Keratinocyte (primary cell): ENCODE measurements around the gene PCDH9. TPM values are rescaled to one million over a fixed set of nuclear protein-coding genes. Genes with fewer than 3 reads are reported as not detected.

ENCODE experiments used
- DNase-seq: peaks from one replicate; pipeline ENCODE4 v3.0.0-alpha.2; 2011; ENCODE audit warnings: low read depth, missing footprints, low spot score
- FAIRE-seq: peaks from 2 replicates; lab custom pipeline; 2011; peaks lifted over from hg19 to GRCh38; lab: Jason Lieb, UNC
- H2AFZ ChIP-seq: 2 replicates; pipeline ENCODE4 v1.6.0; 2012; ENCODE audit warnings: low read length, control low read depth, inconsistent platforms; ENCODE audit not compliant: control insufficient read depth
- H3K27ac ChIP-seq: 2 replicates; pipeline ENCODE4 v1.5.1; 2011; ENCODE audit warnings: low read length; ENCODE audit not compliant: control insufficient read depth, insufficient read depth
- H3K27me3 ChIP-seq: 3 replicates; pipeline ENCODE4 v1.6.0; 2011; ENCODE audit warnings: low read length; ENCODE audit not compliant: control insufficient read depth, insufficient read depth; ENCODE audit errors: extremely low read depth
- H3K36me3 ChIP-seq, 2 experiments: 2 replicates in 1 of 2; 3 replicates in 1 of 2; pipeline ENCODE4 v1.5.1; 2011; ENCODE audit warnings: low read length in 2 of 2, mild to moderate bottlenecking in 1 of 2; ENCODE audit not compliant: control insufficient read depth in 2 of 2, insufficient read depth in 2 of 2; ENCODE audit errors: extremely low read depth in 1 of 2
- H3K4me1 ChIP-seq: 3 replicates; pipeline ENCODE4 v1.5.1; 2011; ENCODE audit warnings: low read length; ENCODE audit not compliant: control insufficient read depth, insufficient read depth; ENCODE audit errors: extremely low read depth
- H3K4me2 ChIP-seq: 3 replicates; pipeline ENCODE4 v1.6.0; 2011; ENCODE audit warnings: low read depth, low read length; ENCODE audit not compliant: control insufficient read depth, insufficient read depth; ENCODE audit errors: extremely low read depth
- H3K4me3 ChIP-seq, 3 experiments: fragments of 200-600 bp in 1 of 3; sonication (generic) in 1 of 3; 2 replicates in 2 of 3; 3 replicates in 1 of 3; pipeline ENCODE4 v1.5.1; 2011 to 2016; ENCODE audit warnings: low read length in 3 of 3, mild to moderate bottlenecking in 3 of 3, control low read depth in 2 of 3, inconsistent platforms in 1 of 3, low read depth in 1 of 3, mixed read lengths in 1 of 3, mixed run types in 1 of 3, moderate library complexity in 1 of 3; ENCODE audit not compliant: control insufficient read depth in 2 of 3, insufficient read depth in 2 of 3; ENCODE audit errors: extremely low read depth in 1 of 3
- H3K79me2 ChIP-seq: 2 replicates; pipeline ENCODE4 v1.6.0; 2012; ENCODE audit warnings: low read length; ENCODE audit not compliant: control insufficient read depth, insufficient read depth
- H3K9ac ChIP-seq: 3 replicates; pipeline ENCODE4 v1.6.0; 2011; ENCODE audit warnings: low read length; ENCODE audit not compliant: control insufficient read depth, insufficient read depth; ENCODE audit errors: extremely low read depth
- H3K9me1 ChIP-seq: 3 replicates; pipeline ENCODE4 v1.6.0; 2011; ENCODE audit warnings: low read length; ENCODE audit not compliant: control insufficient read depth, insufficient read depth; ENCODE audit errors: extremely low read depth
- H3K9me3 ChIP-seq: 2 replicates; pipeline ENCODE4 v1.5.1; 2012; ENCODE audit warnings: low read depth, low read length; ENCODE audit not compliant: control insufficient read depth
- H4K20me1 ChIP-seq: 3 replicates; pipeline ENCODE4 v1.6.0; 2011; ENCODE audit warnings: low read length; ENCODE audit not compliant: control insufficient read depth, insufficient read depth; ENCODE audit errors: extremely low read depth
- EZH2 ChIP-seq: IDR thresholded peaks from one replicate; pipeline ENCODE4 v1.6.1; 2012; ENCODE audit warnings: inconsistent platforms, mild to moderate bottlenecking, low read length, moderate library complexity
- dilution Hi-C: fragments of 300-500 bp; cut with MboI; formaldehyde crosslinking; loops from one replicate; pipeline ENCODE4 v1.7.0; 2020; ENCODE audit warnings: low sequenced_read_pairs; ENCODE audit not compliant: extremely low pct_ligation_motif_present
- polyA plus RNA-seq, 5 experiments: library from polyadenylated mRNA; depleted of rRNA in 3 of 5; stranded (reverse) in 3 of 5; stranded (forward) in 1 of 5; unstranded in 1 of 5; fragments of >200 nt; gene quantifications; 1 replicate in 1 of 5; 2 replicates in 3 of 5; 3 replicates in 1 of 5; pipeline versions ENCODE4 v1.2.1 to v1.2.3, GENCODE V29; 2011 to 2012; ENCODE audit warnings: missing spikeins in 2 of 5, low read depth in 1 of 5, low replicate concordance in 1 of 5
- TF ChIP-seq, protein P1 (sequence below), 3 experiments: IDR thresholded peaks in 1 of 3; conservative IDR thresholded peaks in 1 of 3; optimal IDR thresholded peaks in 1 of 3; 2 replicates in 2 of 3; 3 replicates in 1 of 3; pipeline versions ENCODE3 to v1.5.1; 2011; ENCODE audit warnings: low read length in 3 of 3, mild to moderate bottlenecking in 3 of 3, moderate library complexity in 2 of 3, control low read depth in 1 of 3, inconsistent platforms in 1 of 3; ENCODE audit not compliant: insufficient read depth in 2 of 3; ENCODE audit errors: extremely low read depth in 1 of 3

The PCDH9 gene
- polyA plus RNA-seq, 1 donor (not counting 4 experiments of a cell fraction or from before 2014, with no cell fraction given), result 0.21 TPM

DNA sequence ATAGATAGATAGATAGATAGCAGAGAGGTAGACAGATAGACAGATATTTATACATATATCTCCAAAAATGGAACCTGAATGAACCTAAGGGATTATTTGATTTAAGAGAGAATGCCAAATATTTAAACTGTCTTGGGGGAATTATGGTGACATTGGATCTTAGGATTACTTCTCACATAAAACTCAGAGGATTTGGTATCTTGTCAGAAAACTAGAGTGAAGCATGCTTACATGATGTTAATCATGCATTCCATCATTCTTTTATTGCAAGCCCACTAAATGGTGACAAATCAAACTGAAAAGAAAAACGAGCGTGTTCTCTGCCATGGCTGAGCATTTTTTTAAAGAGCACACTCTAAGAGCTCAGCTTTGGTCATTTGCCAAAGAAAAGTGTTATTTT is 165.2 kb downstream of the PCDH9 start:
- H3K27me3 ChIP-seq, result no peaks in the 10 kb centered on the region
- TF ChIP-seq, protein P1, sequence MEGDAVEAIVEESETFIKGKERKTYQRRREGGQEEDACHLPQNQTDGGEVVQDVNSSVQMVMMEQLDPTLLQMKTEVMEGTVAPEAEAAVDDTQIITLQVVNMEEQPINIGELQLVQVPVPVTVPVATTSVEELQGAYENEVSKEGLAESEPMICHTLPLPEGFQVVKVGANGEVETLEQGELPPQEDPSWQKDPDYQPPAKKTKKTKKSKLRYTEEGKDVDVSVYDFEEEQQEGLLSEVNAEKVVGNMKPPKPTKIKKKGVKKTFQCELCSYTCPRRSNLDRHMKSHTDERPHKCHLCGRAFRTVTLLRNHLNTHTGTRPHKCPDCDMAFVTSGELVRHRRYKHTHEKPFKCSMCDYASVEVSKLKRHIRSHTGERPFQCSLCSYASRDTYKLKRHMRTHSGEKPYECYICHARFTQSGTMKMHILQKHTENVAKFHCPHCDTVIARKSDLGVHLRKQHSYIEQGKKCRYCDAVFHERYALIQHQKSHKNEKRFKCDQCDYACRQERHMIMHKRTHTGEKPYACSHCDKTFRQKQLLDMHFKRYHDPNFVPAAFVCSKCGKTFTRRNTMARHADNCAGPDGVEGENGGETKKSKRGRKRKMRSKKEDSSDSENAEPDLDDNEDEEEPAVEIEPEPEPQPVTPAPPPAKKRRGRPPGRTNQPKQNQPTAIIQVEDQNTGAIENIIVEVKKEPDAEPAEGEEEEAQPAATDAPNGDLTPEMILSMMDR (optimal IDR thresholded peaks at IDR 0.05 in 1 of 3, IDR thresholded peaks at IDR 0.05 in 1 of 3, conservative IDR thresholded peaks at IDR 0.05 in 1 of 3; ENCODE audit: extremely low read depth in 1 of 3, insufficient read depth in 2 of 3, low read length in 3 of 3), result no peak
- TF ChIP-seq EZH2, result no peak
- H3K4me1 ChIP-seq, result no peaks in the 10 kb centered on the region
- H3K4me2 ChIP-seq, result no peak overlapping the region
- H3K9me1 ChIP-seq, result no peaks in the 10 kb centered on the region
- FAIRE-seq (no peak), DNase-seq (no peak)
- no peaks in the 10 kb centered on the region for H3K36me3 ChIP-seq
- H3K9ac ChIP-seq, result no peak overlapping the region
- dilution Hi-C loops, result no loop called here
- H4K20me1 ChIP-seq, result no peaks in the 10 kb centered on the region
- no peak overlapping the region for H3K4me3 ChIP-seq
- no peak overlapping the region for H2AFZ ChIP-seq
- H3K27ac ChIP-seq, result no peak overlapping the region
- H3K79me2 ChIP-seq, result no peaks in the 10 kb centered on the region
- H3K9me3 ChIP-seq, result no peaks in the 10 kb centered on the region

- no peak overlapping the region for H3K4me2 ChIP-seq
- H2AFZ ChIP-seq, result no peak overlapping the region
- H3K36me3 ChIP-seq, result no peaks in the 10 kb centered on the region
- no peak for DNase-seq
- no peak overlapping the region for H3K4me3 ChIP-seq
- no peak for TF ChIP-seq EZH2
- TF ChIP-seq, protein P1 (optimal IDR thresholded peaks at IDR 0.05 in 1 of 3, IDR thresholded peaks at IDR 0.05 in 1 of 3, conservative IDR thresholded peaks at IDR 0.05 in 1 of 3; ENCODE audit: extremely low read depth in 1 of 3, insufficient read depth in 2 of 3, low read length in 3 of 3), result no peak
- H3K27ac ChIP-seq, result no peak overlapping the region
- no peaks in the 10 kb centered on the region for H3K27me3 ChIP-seq
- H3K9ac ChIP-seq, result no peak overlapping the region
- no peaks in the 10 kb centered on the region for H3K9me1 ChIP-seq
- no peaks in the 10 kb centered on the region for H3K9me3 ChIP-seq
- dilution Hi-C loops, result no loop called here
- no peak for FAIRE-seq
- H3K79me2 ChIP-seq, result no peaks in the 10 kb centered on the region
- H4K20me1 ChIP-seq, result no peaks in the 10 kb centered on the region
- no peaks in the 10 kb centered on the region for H3K4me1 ChIP-seq
Measured at GRCh38 chr13:67063036-67063435, 167.1 kb downstream of the PCDH9 start.
